ENCODE data around the gene CPO. TPM values are rescaled to one million over a fixed set of nuclear protein-coding genes. Genes with fewer than 3 reads are reported as not detected.

CPO gene
- total and polyA plus RNA-seq, 2 experiments from 2014 or later: 0.42 TPM; not detected in 1

DNA sequence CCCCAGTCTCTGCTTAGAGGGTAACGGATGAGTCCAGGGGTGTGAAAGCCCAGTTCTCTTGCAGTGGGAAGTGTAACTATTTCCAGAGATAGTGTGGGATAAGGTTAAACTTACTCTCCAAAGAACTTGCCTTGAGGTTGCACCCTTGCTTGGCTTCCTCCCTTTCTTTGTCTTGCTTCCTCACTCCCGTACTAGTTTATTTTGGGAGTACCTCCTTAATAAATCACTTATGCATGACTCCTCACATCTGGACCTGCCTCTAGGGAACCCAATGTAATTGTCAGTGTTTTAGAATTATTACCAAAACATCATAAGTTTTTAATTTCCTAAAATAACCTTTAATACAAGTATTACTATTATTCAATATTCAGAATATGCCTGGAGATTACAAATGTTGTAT, 35.2 kb downstream of the CPO start:
- no peak for DNase-seq (ENCODE audit: low read depth in 1 of 2, low spot score in 1 of 2)
- Histone ChIP-seq H3K27me3 (no peaks in the 10 kb centered on the region), H3K4me1 (ENCODE audit: low read depth) (no peaks in the 10 kb centered on the region), H3K27ac (no peak overlapping the region), H3K9me3 (ENCODE audit: low read depth) (no peaks in the 10 kb centered on the region), H3K36me3 (no peaks in the 10 kb centered on the region), H3K4me3 (no peak overlapping the region)
- TF ChIP-seq, protein P1, sequence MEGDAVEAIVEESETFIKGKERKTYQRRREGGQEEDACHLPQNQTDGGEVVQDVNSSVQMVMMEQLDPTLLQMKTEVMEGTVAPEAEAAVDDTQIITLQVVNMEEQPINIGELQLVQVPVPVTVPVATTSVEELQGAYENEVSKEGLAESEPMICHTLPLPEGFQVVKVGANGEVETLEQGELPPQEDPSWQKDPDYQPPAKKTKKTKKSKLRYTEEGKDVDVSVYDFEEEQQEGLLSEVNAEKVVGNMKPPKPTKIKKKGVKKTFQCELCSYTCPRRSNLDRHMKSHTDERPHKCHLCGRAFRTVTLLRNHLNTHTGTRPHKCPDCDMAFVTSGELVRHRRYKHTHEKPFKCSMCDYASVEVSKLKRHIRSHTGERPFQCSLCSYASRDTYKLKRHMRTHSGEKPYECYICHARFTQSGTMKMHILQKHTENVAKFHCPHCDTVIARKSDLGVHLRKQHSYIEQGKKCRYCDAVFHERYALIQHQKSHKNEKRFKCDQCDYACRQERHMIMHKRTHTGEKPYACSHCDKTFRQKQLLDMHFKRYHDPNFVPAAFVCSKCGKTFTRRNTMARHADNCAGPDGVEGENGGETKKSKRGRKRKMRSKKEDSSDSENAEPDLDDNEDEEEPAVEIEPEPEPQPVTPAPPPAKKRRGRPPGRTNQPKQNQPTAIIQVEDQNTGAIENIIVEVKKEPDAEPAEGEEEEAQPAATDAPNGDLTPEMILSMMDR (IDR thresholded peaks at IDR 0.05; ENCODE audit: low read depth, low read length): no peak

GRCh38 chr2:206978746-206979145, 39.4 kb downstream of the CPO start:
- H3K27me3 ChIP-seq: no peaks in the 10 kb centered on the region
- TF ChIP-seq, protein P1 (IDR thresholded peaks at IDR 0.05; ENCODE audit: low read depth, low read length): no peak
- no peak for DNase-seq (ENCODE audit: low read depth in 1 of 2, low spot score in 1 of 2)
- no peak overlapping the region for H3K4me3 ChIP-seq
- H3K9me3 ChIP-seq (ENCODE audit: low read depth): no peaks in the 10 kb centered on the region
- peaks cover 3% of the 10 kb centered on the region for H3K4me1 ChIP-seq (ENCODE audit: low read depth)
- H3K36me3 ChIP-seq: no peaks in the 10 kb centered on the region
- H3K27ac ChIP-seq: no peak overlapping the region

DNA sequence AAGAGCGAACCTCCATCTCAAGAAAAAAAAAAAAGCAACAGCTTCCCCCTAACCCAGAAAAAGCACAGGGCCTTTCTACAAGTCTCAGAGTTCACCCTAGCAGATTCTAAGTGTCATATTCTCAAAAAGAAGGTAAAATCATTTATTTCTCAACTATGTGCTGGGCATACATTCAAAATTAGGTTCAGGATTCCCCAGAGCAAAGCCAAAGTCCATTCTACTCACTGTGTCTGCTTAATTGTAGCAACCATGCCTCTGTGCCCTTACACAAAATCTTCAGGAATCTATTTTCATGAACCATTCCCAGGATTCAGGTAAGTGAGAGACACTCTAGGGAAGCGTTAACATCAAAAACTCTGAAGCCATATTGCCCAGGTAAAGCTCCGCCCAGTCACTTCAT, 40.0 kb downstream of the CPO start:
- H3K36me3 ChIP-seq: no peaks in the 10 kb centered on the region
- no peaks in the 10 kb centered on the region for H3K27me3 ChIP-seq
- DNase-seq (ENCODE audit: low read depth in 1 of 2, low spot score in 1 of 2): no peak
- H3K27ac ChIP-seq: no peak overlapping the region
- TF ChIP-seq, protein P1 (IDR thresholded peaks at IDR 0.05; ENCODE audit: low read depth, low read length): no peak
- no peak overlapping the region for H3K4me3 ChIP-seq
- H3K4me1 ChIP-seq (ENCODE audit: low read depth): peaks cover 3% of the 10 kb centered on the region
- no peaks in the 10 kb centered on the region for H3K9me3 ChIP-seq (ENCODE audit: low read depth)

GRCh38 chr2:206979922-206980321, 40.6 kb downstream of the CPO start:
- H3K27me3 ChIP-seq: no peaks in the 10 kb centered on the region
- DNase-seq (ENCODE audit: low read depth in 1 of 2, low spot score in 1 of 2): no peak
- H3K4me3 ChIP-seq: no peak overlapping the region
- no peaks in the 10 kb centered on the region for H3K36me3 ChIP-seq
- no peak overlapping the region for H3K27ac ChIP-seq
- TF ChIP-seq, protein P1 (IDR thresholded peaks at IDR 0.05; ENCODE audit: low read depth, low read length): no peak
- peaks cover 3% of the 10 kb centered on the region for H3K4me1 ChIP-seq (ENCODE audit: low read depth)
- no peaks in the 10 kb centered on the region for H3K9me3 ChIP-seq (ENCODE audit: low read depth)

- H3K36me3 ChIP-seq: no peaks in the 10 kb centered on the region
These were observed 41.1 kb downstream of the CPO start for GRCh38 chr2:206980413-206980812.

More at GRCh38 chr2:206980413-206980812, 41.1 kb downstream of the CPO start:
- no peaks in the 10 kb centered on the region for H3K9me3 ChIP-seq (ENCODE audit: low read depth)
- no peak overlapping the region for H3K4me3 ChIP-seq
- no peaks in the 10 kb centered on the region for H3K27me3 ChIP-seq
- TF ChIP-seq, protein P1 (IDR thresholded peaks at IDR 0.05; ENCODE audit: low read depth, low read length): no peak
- H3K4me1 ChIP-seq (ENCODE audit: low read depth): peaks cover 3% of the 10 kb centered on the region
- no peak overlapping the region for H3K27ac ChIP-seq
- DNase-seq (ENCODE audit: low read depth in 1 of 2, low spot score in 1 of 2): no peak

All from cardiac muscle cell (in vitro differentiated cells and primary cell).